ENCODE data around the gene TF. TPM values are rescaled to one million over a fixed set of nuclear protein-coding genes. Genes with fewer than 3 reads are reported as not detected.

The TF gene
- total and polyA plus RNA-seq, 4 donors = 333 to 708 (median 529) TPM

DNA sequence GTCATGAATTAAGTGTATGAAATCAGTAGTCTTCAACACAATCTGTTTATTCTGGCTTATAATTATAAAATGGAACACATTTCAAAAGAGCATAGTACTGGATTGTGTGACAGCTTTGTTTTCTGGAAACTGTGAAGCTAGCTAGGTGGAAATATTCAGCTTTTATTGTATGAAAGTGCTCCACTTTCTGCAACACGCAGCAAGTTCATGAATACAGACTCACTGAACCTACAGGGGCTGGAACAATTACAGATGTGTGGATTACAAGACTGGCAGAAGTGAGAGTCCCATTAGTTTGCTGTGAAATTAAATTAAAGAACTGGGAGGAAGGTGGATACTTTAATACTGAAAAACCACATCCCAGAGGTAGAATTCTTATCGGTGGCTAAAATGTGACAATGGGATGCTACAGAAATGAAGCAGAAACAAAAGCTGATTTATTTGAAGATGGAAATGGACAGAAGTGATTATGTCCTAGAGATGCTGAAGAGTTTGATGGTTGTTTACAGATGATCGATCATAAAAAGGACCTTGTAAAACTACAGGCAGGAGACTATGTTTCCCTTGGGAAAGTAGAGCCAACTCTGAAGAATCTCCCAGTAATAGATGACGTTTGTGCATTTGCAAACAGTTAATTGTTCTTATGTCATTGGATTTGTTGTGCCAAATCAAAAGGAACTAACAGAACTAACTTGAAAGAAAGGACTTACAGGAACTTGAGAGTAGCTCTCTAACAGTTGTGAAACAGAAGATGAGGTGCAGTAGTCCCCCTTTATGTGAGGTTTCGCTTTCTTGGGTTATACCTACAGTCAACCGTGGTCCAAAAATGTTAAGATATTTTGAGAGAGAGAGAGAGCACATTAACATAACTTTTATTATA is 15.7 kb downstream of the TF start:
- no peak overlapping the region for H3K27ac ChIP-seq (ENCODE audit: low read depth, low read length)
- no peaks in the 10 kb centered on the region for H3K27me3 ChIP-seq (ENCODE audit: control insufficient read depth, insufficient read depth, low read length)
- WGBS (ENCODE audit: insufficient coverage) = 80% methylated on average over 2 of the region's 6 CpGs
- peaks cover 18% of the 10 kb centered on the region for H3K36me3 ChIP-seq (ENCODE audit: control insufficient read depth, insufficient read depth, low read length)
- DNase-seq (ENCODE audit: low read depth in 4 of 6, low spot score in 6 of 6) = no peak
- no peak overlapping the region for H3K4me3 ChIP-seq (ENCODE audit: low read depth, low read length)
- peaks cover 4% of the 10 kb centered on the region for H3K4me1 ChIP-seq (ENCODE audit: control insufficient read depth, insufficient read depth, low read length)
- H3K9me3 ChIP-seq (ENCODE audit: control insufficient read depth, insufficient read depth, low read length) = no peaks in the 10 kb centered on the region

GRCh38 chr3:133762539-133762938 is 16.3 kb downstream of the TF start:
- peaks cover 4% of the 10 kb centered on the region for H3K4me1 ChIP-seq (ENCODE audit: control insufficient read depth, insufficient read depth, low read length)
- no CpG with 5 or more reads among the region's 3 CpGs for WGBS (ENCODE audit: insufficient coverage)
- no peaks in the 10 kb centered on the region for H3K9me3 ChIP-seq (ENCODE audit: control insufficient read depth, insufficient read depth, low read length)
- no peak overlapping the region for H3K27ac ChIP-seq (ENCODE audit: low read depth, low read length)
- H3K36me3 ChIP-seq (ENCODE audit: control insufficient read depth, insufficient read depth, low read length) = peaks cover 11% of the 10 kb centered on the region
- no peak for DNase-seq (ENCODE audit: low read depth in 4 of 6, low spot score in 6 of 6)
- no peaks in the 10 kb centered on the region for H3K27me3 ChIP-seq (ENCODE audit: control insufficient read depth, insufficient read depth, low read length)
- no peak overlapping the region for H3K4me3 ChIP-seq (ENCODE audit: low read depth, low read length)

DNA sequence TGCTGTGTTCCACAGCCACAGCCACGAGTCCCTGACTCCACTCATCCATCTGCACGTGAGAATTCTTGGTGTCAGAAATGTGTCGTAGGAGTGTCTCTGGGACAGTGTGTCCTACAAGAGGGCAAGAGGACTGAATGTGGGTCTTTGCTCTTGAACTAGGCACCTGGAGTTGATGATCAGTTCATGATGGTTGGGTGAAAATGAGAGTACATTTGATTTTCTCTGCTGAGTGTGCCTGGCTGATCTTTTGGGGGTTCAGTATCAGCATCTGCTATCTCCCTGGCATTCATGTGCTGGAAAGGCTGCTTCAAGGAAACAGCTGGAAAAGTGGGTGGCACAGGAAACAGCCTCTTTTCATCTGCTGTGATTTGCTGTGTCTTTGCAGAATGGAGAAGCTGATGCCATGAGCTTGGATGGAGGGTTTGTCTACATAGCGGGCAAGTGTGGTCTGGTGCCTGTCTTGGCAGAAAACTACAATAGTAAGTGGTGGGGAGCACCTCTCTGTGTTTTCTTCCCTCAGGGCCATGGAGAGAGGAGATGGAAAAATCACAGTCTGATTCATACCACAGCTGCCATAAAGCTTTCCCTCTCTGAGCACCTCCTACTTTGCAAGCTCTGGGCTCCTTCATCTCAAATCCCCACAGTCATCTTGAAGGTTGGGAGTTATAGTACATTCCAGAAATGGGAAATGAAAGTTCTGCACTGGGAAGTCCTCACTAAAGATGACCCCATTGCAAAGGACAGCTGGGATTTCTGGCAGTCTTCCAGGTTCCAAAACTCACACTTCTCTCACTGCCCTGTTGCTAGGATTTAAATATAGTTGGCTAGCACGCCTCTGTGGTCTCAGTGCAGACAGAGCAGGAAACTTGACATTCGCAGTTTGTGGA is 17.8 kb downstream of the TF start:
- Histone ChIP-seq H3K4me3 (ENCODE audit: low read depth, low read length) (no peak overlapping the region), H3K9me3 (ENCODE audit: control insufficient read depth, insufficient read depth, low read length) (no peaks in the 10 kb centered on the region), H3K36me3 (ENCODE audit: control insufficient read depth, insufficient read depth, low read length) (peaks cover 7% of the 10 kb centered on the region), H3K4me1 (ENCODE audit: control insufficient read depth, insufficient read depth, low read length) (peaks cover 4% of the 10 kb centered on the region), H3K27ac (ENCODE audit: low read depth, low read length) (no peak overlapping the region), H3K27me3 (ENCODE audit: control insufficient read depth, insufficient read depth, low read length) (no peaks in the 10 kb centered on the region)
- peak in 2 of 6 donors; percentile 47 to 68 for DNase-seq (ENCODE audit: low read depth in 4 of 6, low spot score in 6 of 6)
- WGBS (ENCODE audit: insufficient coverage) = 69% methylated on average over 4 of the region's 6 CpGs

DNA sequence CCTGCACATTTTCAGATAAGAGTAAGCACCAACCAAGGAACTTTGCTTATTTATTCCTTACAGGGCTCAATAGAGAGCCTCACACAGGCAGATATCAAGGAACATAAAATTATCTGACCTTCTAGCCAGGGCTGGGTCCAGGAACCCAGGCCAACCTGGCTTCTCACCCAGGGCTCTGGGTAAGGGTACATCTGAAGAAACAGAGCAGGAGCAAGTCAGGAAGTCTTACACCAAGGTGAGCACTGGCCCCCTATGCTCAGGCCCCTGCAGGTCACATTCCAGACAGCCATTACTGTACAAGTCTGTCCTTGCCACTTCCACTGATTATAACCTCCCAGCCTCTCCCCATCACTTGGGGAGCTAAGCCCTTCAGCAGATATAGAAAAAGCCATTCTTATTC is 19.1 kb downstream of the TF start:
- DNase-seq (ENCODE audit: low read depth in 4 of 6, low spot score in 6 of 6) = no peak
- H3K9me3 ChIP-seq (ENCODE audit: control insufficient read depth, insufficient read depth, low read length) = no peaks in the 10 kb centered on the region
- H3K27me3 ChIP-seq (ENCODE audit: control insufficient read depth, insufficient read depth, low read length) = no peaks in the 10 kb centered on the region
- H3K27ac ChIP-seq (ENCODE audit: low read depth, low read length) = no peak overlapping the region
- peaks cover 3% of the 10 kb centered on the region for H3K36me3 ChIP-seq (ENCODE audit: control insufficient read depth, insufficient read depth, low read length)
- H3K4me1 ChIP-seq (ENCODE audit: control insufficient read depth, insufficient read depth, low read length) = no peaks in the 10 kb centered on the region
- no peak overlapping the region for H3K4me3 ChIP-seq (ENCODE audit: low read depth, low read length)

DNA sequence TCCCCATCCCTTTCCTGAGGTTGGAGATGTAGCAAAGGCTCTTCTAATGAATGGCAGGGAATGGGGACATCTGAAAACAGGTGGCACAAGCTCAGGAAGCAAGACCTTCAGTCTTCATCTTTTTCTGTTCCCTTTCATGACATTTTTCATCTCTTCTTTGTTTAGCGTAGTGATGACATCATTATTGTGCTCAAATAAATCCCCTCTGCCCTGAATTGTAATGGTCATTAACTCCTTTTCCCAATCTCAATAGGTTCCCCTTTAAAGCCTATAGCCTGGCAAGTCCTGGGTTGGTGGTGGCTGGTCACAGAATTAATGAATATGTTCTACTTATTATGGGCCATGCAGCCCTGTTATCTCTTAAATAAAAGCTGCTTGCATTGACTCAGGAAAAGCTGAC is 21.4 kb downstream of the TF start:
- no peak for DNase-seq (ENCODE audit: low read depth in 4 of 6, low spot score in 6 of 6)
- no peaks in the 10 kb centered on the region for H3K4me1 ChIP-seq (ENCODE audit: control insufficient read depth, insufficient read depth, low read length)
- no peak overlapping the region for H3K27ac ChIP-seq (ENCODE audit: low read depth, low read length)
- peaks cover 11% of the 10 kb centered on the region for H3K36me3 ChIP-seq (ENCODE audit: control insufficient read depth, insufficient read depth, low read length)
- WGBS (ENCODE audit: insufficient coverage) = 50% methylated on average over 1 of the region's 1 CpG
- no peak overlapping the region for H3K4me3 ChIP-seq (ENCODE audit: low read depth, low read length)
- H3K9me3 ChIP-seq (ENCODE audit: control insufficient read depth, insufficient read depth, low read length) = no peaks in the 10 kb centered on the region
- H3K27me3 ChIP-seq (ENCODE audit: control insufficient read depth, insufficient read depth, low read length) = no peaks in the 10 kb centered on the region

DNA sequence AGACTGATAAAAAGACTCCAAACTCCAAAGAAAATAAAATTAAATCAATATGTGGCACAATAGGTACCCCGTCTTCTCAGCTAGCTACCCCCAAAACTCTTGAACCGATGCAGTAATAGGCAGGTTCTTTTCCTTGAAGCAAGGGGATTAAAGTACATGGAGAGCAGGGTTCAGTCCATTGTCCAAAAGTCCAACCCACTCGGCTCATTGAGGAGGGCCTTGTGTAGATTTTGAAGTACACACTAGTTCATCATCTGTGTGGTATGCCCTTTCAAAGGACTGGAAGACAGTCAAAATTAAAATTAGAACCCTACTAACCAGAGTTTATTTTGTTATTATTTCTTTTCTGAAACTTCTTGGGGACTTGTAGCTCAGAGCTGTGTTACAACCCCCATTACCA is 23.3 kb downstream of the TF start:
- no peaks in the 10 kb centered on the region for H3K4me1 ChIP-seq (ENCODE audit: control insufficient read depth, insufficient read depth, low read length)
- no peaks in the 10 kb centered on the region for H3K9me3 ChIP-seq (ENCODE audit: control insufficient read depth, insufficient read depth, low read length)
- H3K36me3 ChIP-seq (ENCODE audit: control insufficient read depth, insufficient read depth, low read length) = peaks cover 13% of the 10 kb centered on the region
- DNase-seq (ENCODE audit: low read depth in 4 of 6, low spot score in 6 of 6) = no peak
- no peak overlapping the region for H3K27ac ChIP-seq (ENCODE audit: low read depth, low read length)
- 80% methylated on average over 1 of the region's 3 CpGs for WGBS (ENCODE audit: insufficient coverage)
- H3K27me3 ChIP-seq (ENCODE audit: control insufficient read depth, insufficient read depth, low read length) = no peaks in the 10 kb centered on the region
- H3K4me3 ChIP-seq (ENCODE audit: low read depth, low read length) = no peak overlapping the region

- Histone ChIP-seq H3K9me3 (ENCODE audit: control insufficient read depth, insufficient read depth, low read length) (no peaks in the 10 kb centered on the region), H3K27ac (ENCODE audit: low read depth, low read length) (no peak overlapping the region), H3K4me3 (ENCODE audit: low read depth, low read length) (no peak overlapping the region), H3K4me1 (ENCODE audit: control insufficient read depth, insufficient read depth, low read length) (no peaks in the 10 kb centered on the region), H3K36me3 (ENCODE audit: control insufficient read depth, insufficient read depth, low read length) (peaks cover 20% of the 10 kb centered on the region), H3K27me3 (ENCODE audit: control insufficient read depth, insufficient read depth, low read length) (no peaks in the 10 kb centered on the region)
- no peak for DNase-seq (ENCODE audit: low read depth in 4 of 6, low spot score in 6 of 6)
- 83% methylated on average over 3 of the region's 3 CpGs for WGBS (ENCODE audit: insufficient coverage)
Measured at GRCh38 chr3:133773732-133774131, 27.5 kb downstream of the TF start.

DNA sequence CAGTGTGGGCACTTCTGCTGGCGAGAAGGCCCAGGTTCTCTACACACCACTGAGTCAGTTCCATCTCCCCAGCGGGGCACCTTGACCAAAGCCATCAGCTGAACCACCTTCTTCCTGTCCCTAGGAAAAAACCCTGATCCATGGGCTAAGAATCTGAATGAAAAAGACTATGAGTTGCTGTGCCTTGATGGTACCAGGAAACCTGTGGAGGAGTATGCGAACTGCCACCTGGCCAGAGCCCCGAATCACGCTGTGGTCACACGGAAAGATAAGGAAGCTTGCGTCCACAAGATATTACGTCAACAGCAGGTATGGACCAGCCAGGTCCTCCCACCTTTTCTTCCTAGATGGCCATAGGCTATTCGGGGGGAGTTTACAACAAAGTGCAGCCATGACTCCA is 29.1 kb downstream of the TF start:
- H3K27me3 ChIP-seq (ENCODE audit: control insufficient read depth, insufficient read depth, low read length) = no peaks in the 10 kb centered on the region
- no peaks in the 10 kb centered on the region for H3K4me1 ChIP-seq (ENCODE audit: control insufficient read depth, insufficient read depth, low read length)
- peaks cover 18% of the 10 kb centered on the region for H3K36me3 ChIP-seq (ENCODE audit: control insufficient read depth, insufficient read depth, low read length)
- H3K4me3 ChIP-seq (ENCODE audit: low read depth, low read length) = no peak overlapping the region
- H3K9me3 ChIP-seq (ENCODE audit: control insufficient read depth, insufficient read depth, low read length) = no peaks in the 10 kb centered on the region
- no peak overlapping the region for H3K27ac ChIP-seq (ENCODE audit: low read depth, low read length)
- WGBS (ENCODE audit: insufficient coverage) = 97% methylated on average over 7 of the region's 9 CpGs
- no peak for DNase-seq (ENCODE audit: low read depth in 4 of 6, low spot score in 6 of 6)

DNA sequence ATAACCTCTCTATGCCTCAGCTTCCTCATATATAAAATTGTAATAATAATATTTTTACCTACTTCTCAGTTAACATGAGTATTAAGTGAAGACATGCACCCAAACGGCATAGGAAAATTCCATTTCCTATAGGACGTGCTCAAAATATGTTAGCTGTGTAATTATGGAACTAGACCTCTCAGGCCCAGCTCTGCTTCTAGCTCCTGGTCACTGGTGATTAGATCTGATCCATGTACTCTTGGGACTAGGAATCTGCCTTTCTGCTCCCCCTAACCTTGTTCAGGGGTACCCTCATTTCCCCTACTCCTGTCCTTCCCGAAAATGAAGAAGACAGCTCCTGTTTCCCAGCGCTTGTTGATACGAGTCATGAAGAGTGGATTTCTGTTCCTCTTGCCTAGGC is 29.6 kb downstream of the TF start:
- Histone ChIP-seq H3K36me3 (ENCODE audit: control insufficient read depth, insufficient read depth, low read length) (peaks cover 13% of the 10 kb centered on the region), H3K9me3 (ENCODE audit: control insufficient read depth, insufficient read depth, low read length) (no peaks in the 10 kb centered on the region), H3K27me3 (ENCODE audit: control insufficient read depth, insufficient read depth, low read length) (no peaks in the 10 kb centered on the region), H3K4me1 (ENCODE audit: control insufficient read depth, insufficient read depth, low read length) (no peaks in the 10 kb centered on the region), H3K4me3 (ENCODE audit: low read depth, low read length) (no peak overlapping the region), H3K27ac (ENCODE audit: low read depth, low read length) (no peak overlapping the region)
- no peak for DNase-seq (ENCODE audit: low read depth in 4 of 6, low spot score in 6 of 6)
- 91% methylated on average over 5 of the region's 5 CpGs for WGBS (ENCODE audit: insufficient coverage)

Data from spinal cord (tissue), 10 donors.